C4-2B (cell line): ENCODE measurements around the gene SMPD3.

Experiments
- CTCF ChIP-seq: fragments of 450-650 bp; conservative IDR thresholded peaks from 2 replicates; pipeline ENCODE4 v1.5.1; 2017; ENCODE audit warnings: mild to moderate bottlenecking
- ZFX ChIP-seq: fragments of 450-650 bp; IDR thresholded peaks from 2 replicates; pipeline ENCODE4 v1.6.1; 2017

GRCh38 chr16:68421076-68421475 lies 27.2 kb downstream of the SMPD3 start:
- no peak for TF ChIP-seq CTCF
- no peak for TF ChIP-seq ZFX
